Measurements from ENCODE around the gene HLX. TPM values are rescaled to one million over a fixed set of nuclear protein-coding genes. Genes with fewer than 3 reads are reported as not detected.

Gene HLX
- total and polyA plus RNA-seq, 2 donors (not counting 1 experiment from before 2014, with no cell fraction given): 8.2 to 22.3 TPM

DNA sequence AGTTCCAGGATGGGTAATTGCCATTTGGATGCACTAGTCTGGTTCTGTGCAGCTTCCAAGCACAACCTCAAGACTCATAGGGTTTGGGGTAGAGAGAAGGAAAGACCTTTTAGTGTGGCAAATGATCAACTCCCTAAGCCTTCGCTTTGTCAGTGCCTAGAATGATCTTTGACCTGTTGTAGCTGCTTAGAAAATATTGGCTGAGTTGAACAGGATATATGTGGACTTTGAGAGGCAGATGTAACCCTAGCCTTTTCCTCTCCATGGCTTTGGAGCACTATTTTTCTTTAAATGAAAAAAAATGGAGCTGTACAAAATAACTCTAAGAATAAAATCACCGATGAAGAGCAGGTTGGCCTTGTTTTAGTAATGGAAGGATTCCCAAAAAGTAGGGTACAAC, 41.7 kb downstream of the HLX start:
- H3K4me2 ChIP-seq (ENCODE audit: extremely low read depth, insufficient read depth, low read length): no peak overlapping the region
- no peaks in the 10 kb centered on the region for H3K9me3 ChIP-seq (ENCODE audit: control insufficient read depth, insufficient read depth, low read depth, low read length)
- TF ChIP-seq EZH2 (IDR thresholded peaks at IDR 0.05; ENCODE audit: low read length, missing control alignments): no peak
- TF ChIP-seq, protein P1, sequence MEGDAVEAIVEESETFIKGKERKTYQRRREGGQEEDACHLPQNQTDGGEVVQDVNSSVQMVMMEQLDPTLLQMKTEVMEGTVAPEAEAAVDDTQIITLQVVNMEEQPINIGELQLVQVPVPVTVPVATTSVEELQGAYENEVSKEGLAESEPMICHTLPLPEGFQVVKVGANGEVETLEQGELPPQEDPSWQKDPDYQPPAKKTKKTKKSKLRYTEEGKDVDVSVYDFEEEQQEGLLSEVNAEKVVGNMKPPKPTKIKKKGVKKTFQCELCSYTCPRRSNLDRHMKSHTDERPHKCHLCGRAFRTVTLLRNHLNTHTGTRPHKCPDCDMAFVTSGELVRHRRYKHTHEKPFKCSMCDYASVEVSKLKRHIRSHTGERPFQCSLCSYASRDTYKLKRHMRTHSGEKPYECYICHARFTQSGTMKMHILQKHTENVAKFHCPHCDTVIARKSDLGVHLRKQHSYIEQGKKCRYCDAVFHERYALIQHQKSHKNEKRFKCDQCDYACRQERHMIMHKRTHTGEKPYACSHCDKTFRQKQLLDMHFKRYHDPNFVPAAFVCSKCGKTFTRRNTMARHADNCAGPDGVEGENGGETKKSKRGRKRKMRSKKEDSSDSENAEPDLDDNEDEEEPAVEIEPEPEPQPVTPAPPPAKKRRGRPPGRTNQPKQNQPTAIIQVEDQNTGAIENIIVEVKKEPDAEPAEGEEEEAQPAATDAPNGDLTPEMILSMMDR (conservative IDR thresholded peaks at IDR 0.05 in 1 of 2, IDR thresholded peaks at IDR 0.05 in 1 of 2; ENCODE audit: low read depth in 1 of 2, low read length in 2 of 2): no peak
- no peaks in the 10 kb centered on the region for H3K79me2 ChIP-seq (ENCODE audit: control insufficient read depth, insufficient read depth, low read length)
- H3K27me3 ChIP-seq (ENCODE audit: control insufficient read depth, insufficient read depth, low read length): no peaks in the 10 kb centered on the region
- no peaks in the 10 kb centered on the region for H3K36me3 ChIP-seq (ENCODE audit: control insufficient read depth, insufficient read depth, low read length)
- H3K4me1 ChIP-seq (ENCODE audit: control insufficient read depth, extremely low read depth, insufficient read depth, low read length): no peaks in the 10 kb centered on the region
- no peak overlapping the region for H3K4me3 ChIP-seq (replicated peaks in 1 of 4; ENCODE audit: control extremely low read depth in 1 of 4, insufficient read depth in 1 of 4, low read depth in 3 of 4, low read length in 4 of 4)
- no peak overlapping the region for H2AFZ ChIP-seq (ENCODE audit: low read length)
- no peak overlapping the region for H3K27ac ChIP-seq (ENCODE audit: insufficient read depth, low read length)
- H4K20me1 ChIP-seq (ENCODE audit: control insufficient read depth, extremely low read depth, insufficient read depth, low read length): no peaks in the 10 kb centered on the region
- no peak for DNase-seq (ENCODE audit: low read depth in 2 of 2)
- H3K9ac ChIP-seq (ENCODE audit: insufficient read depth, low read length): no peak overlapping the region

DNA sequence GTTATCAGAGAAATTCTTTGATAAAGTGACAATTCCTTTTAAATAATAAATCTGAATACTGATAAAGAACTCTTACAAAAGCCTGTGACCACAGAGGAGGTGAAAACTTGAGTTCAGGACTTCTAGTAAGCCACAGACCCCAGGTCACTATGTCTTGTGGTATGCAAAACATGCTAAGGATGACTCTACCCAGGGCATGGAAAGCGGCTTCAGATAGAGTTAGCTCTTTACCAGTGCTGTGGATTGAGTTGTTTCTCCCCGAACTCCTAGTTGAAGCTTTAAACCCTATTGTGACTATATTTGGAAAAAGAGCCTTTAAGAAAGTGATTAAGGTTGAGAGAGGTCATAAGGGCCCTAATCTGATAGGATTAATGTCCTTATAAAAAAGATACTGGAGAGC, 42.3 kb downstream of the HLX start:
- Histone ChIP-seq H3K9me3 (ENCODE audit: control insufficient read depth, insufficient read depth, low read depth, low read length) (no peaks in the 10 kb centered on the region), H3K27me3 (ENCODE audit: control insufficient read depth, insufficient read depth, low read length) (no peaks in the 10 kb centered on the region), H3K9ac (ENCODE audit: insufficient read depth, low read length) (no peak overlapping the region), H3K4me3 (replicated peaks in 1 of 4; ENCODE audit: control extremely low read depth in 1 of 4, insufficient read depth in 1 of 4, low read depth in 3 of 4, low read length in 4 of 4) (no peak overlapping the region), H3K4me2 (ENCODE audit: extremely low read depth, insufficient read depth, low read length) (no peak overlapping the region), H2AFZ (ENCODE audit: low read length) (no peak overlapping the region), H4K20me1 (ENCODE audit: control insufficient read depth, extremely low read depth, insufficient read depth, low read length) (no peaks in the 10 kb centered on the region), H3K36me3 (ENCODE audit: control insufficient read depth, insufficient read depth, low read length) (no peaks in the 10 kb centered on the region), H3K79me2 (ENCODE audit: control insufficient read depth, insufficient read depth, low read length) (no peaks in the 10 kb centered on the region), H3K27ac (ENCODE audit: insufficient read depth, low read length) (no peak overlapping the region), H3K4me1 (ENCODE audit: control insufficient read depth, extremely low read depth, insufficient read depth, low read length) (no peaks in the 10 kb centered on the region)
- TF ChIP-seq, protein P1 (conservative IDR thresholded peaks at IDR 0.05 in 1 of 2, IDR thresholded peaks at IDR 0.05 in 1 of 2; ENCODE audit: low read depth in 1 of 2, low read length in 2 of 2): no peak
- no peak for TF ChIP-seq EZH2 (IDR thresholded peaks at IDR 0.05; ENCODE audit: low read length, missing control alignments)
- no peak for DNase-seq (ENCODE audit: low read depth in 2 of 2)

DNA sequence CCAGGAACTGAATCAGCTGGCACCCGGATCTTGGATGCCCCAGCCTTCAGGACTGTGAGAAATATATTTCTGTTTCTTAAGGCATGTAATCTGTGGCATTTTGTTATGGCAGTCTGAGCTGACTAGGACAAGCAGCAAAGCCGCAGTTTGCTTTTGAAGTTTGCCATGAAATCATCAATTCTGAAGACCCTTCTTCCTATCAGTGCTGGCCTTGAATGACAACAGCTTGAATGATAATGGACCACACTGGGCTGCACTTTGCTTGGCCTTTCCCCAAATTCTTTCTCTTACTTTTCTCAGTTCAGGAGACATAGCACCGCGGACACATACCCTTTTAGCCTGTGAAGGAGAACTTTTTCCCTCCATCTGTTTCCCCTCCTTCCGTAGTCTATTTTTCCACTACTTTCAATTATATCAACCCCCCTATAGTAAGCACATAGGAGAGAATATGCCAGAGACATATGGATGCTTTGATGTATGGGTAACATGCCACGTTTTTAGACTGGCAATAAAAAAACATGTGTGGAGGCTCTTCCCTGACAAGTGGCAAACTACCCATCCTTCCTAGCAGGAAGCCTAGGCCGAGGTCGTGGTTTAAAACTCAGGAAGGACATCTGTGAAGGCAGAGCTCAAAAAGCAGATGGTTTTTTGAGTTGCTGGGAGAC, 42.9 kb downstream of the HLX start:
- H2AFZ ChIP-seq (ENCODE audit: low read length): no peak overlapping the region

More for the DNA sequence above, 42.9 kb downstream of the HLX start:
- H3K4me3 ChIP-seq (replicated peaks in 1 of 4; ENCODE audit: control extremely low read depth in 1 of 4, insufficient read depth in 1 of 4, low read depth in 3 of 4, low read length in 4 of 4): no peak overlapping the region
- no peak for TF ChIP-seq EZH2 (IDR thresholded peaks at IDR 0.05; ENCODE audit: low read length, missing control alignments)
- TF ChIP-seq, protein P1 (conservative IDR thresholded peaks at IDR 0.05 in 1 of 2, IDR thresholded peaks at IDR 0.05 in 1 of 2; ENCODE audit: low read depth in 1 of 2, low read length in 2 of 2): no peak
- H3K4me1 ChIP-seq (ENCODE audit: control insufficient read depth, extremely low read depth, insufficient read depth, low read length): no peaks in the 10 kb centered on the region
- H3K4me2 ChIP-seq (ENCODE audit: extremely low read depth, insufficient read depth, low read length): no peak overlapping the region
- no peaks in the 10 kb centered on the region for H3K79me2 ChIP-seq (ENCODE audit: control insufficient read depth, insufficient read depth, low read length)
- no peaks in the 10 kb centered on the region for H4K20me1 ChIP-seq (ENCODE audit: control insufficient read depth, extremely low read depth, insufficient read depth, low read length)
- DNase-seq (ENCODE audit: low read depth in 2 of 2): no peak
- no peaks in the 10 kb centered on the region for H3K36me3 ChIP-seq (ENCODE audit: control insufficient read depth, insufficient read depth, low read length)
- no peak overlapping the region for H3K9ac ChIP-seq (ENCODE audit: insufficient read depth, low read length)
- H3K9me3 ChIP-seq (ENCODE audit: control insufficient read depth, insufficient read depth, low read depth, low read length): no peaks in the 10 kb centered on the region
- no peak overlapping the region for H3K27ac ChIP-seq (ENCODE audit: insufficient read depth, low read length)
- no peaks in the 10 kb centered on the region for H3K27me3 ChIP-seq (ENCODE audit: control insufficient read depth, insufficient read depth, low read length)
